ENCODE measurements around the gene CNNM4. TPM values are rescaled to one million over a fixed set of nuclear protein-coding genes. Genes with fewer than 3 reads are reported as not detected.

Gene CNNM4
- total RNA-seq, 1 experiment from 2014 or later, result 14.0 TPM

DNA sequence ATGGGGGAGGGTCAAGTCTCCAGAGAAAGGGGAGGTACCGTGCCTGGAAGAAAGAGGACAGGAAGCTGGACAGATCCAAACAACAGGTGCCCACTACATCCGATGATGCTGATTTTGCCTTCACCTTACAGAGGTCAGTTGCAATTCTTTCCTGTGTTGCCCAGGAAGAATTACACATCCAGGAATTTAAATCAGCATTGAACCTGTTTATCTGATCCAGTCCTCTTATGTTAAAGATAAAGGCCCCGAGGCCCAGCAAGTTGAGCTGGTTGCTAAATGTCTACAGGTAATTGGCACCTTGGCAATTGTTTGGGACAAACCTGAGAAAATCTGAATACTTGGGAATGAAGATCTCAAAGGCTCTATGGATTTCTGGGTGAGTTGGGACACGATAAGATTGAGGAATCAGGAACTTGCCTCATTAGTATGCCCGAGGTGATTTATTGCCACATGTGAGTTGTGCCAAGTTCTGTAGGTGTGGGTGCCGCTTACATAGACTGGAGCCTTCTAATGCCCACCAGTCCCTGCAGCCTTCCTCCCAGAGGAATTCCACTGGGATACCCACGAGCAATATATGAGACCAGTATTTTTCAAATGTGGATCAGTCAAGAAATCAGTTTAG, 6.9 kb upstream of the CNNM4 start:
- TF ChIP-seq ZNF423 (CRISPR knock-in tag; IDR thresholded peaks at IDR 0.05) (no peak), CREM (CRISPR knock-in tag; IDR thresholded peaks at IDR 0.05) (no peak), ZNF138 (CRISPR knock-in tag; conservative IDR thresholded peaks at IDR 0.05) (no peak), RELA (CRISPR knock-in tag; IDR thresholded peaks at IDR 0.05; ENCODE audit: borderline replicate concordance) (no peak), ATF1 (CRISPR knock-in tag; IDR thresholded peaks at IDR 0.05) (no peak)
- TF ChIP-seq, protein P1, sequence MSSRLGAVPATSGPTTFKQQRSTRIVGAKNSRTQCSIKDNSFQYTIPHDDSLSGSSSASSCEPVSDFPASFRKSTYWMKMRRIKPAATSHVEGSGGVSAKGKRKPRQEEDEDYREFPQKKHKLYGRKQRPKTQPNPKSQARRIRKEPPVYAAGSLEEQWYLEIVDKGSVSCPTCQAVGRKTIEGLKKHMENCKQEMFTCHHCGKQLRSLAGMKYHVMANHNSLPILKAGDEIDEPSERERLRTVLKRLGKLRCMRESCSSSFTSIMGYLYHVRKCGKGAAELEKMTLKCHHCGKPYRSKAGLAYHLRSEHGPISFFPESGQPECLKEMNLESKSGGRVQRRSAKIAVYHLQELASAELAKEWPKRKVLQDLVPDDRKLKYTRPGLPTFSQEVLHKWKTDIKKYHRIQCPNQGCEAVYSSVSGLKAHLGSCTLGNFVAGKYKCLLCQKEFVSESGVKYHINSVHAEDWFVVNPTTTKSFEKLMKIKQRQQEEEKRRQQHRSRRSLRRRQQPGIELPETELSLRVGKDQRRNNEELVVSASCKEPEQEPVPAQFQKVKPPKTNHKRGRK (CRISPR knock-in tag; IDR thresholded peaks at IDR 0.05; ENCODE audit: borderline replicate concordance), result no peak
- ChIA-PET CTCF (no interaction called here), POLR2A (no interaction called here)
- Mint-ChIP-seq H3K36me3 (no peaks in the 10 kb centered on the region), H3K4me1 (0 out of 2 replicates have a peak, but pooled peaks cover under 1% of the 10 kb centered on the region), H3K27ac (no peak overlapping the region), H3K9me3 (no peaks in the 10 kb centered on the region), H3K4me3 (no peak overlapping the region), H3K27me3 (ENCODE audit: low read depth) (no peaks in the 10 kb centered on the region; the same call in 1 of the 2 replicates)
- DNase-seq (ENCODE audit: low spot score), result no peak
- no peak for ATAC-seq

DNA sequence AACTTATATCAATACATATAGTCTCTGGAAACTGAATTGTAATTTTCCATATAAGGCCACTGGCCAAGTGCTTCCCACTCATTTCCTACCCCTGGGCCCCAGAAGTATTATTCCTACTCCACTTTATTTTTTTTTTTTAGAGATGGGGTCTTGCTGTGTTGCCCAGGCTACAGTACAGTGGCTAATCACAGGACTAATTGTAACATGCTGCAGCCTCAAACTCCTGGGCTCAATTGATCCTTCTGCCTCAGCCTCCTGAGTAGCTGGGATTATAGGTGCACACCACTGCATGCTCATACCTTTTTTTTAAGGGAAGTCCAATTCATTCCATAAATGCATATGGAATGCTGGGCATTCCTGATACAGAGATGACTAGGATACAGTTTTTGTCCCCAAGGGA, 6.4 kb upstream of the CNNM4 start:
- no peaks in the 10 kb centered on the region for H3K9me3 Mint-ChIP-seq
- H3K27ac Mint-ChIP-seq, result no peak overlapping the region
- no peaks in the 10 kb centered on the region for H3K36me3 Mint-ChIP-seq
- H3K4me1 Mint-ChIP-seq, result peaks cover 5% of the 10 kb centered on the region; the same call in 1 of the 2 replicates
- DNase-seq (ENCODE audit: low spot score), result no peak
- TF ChIP-seq NFATC4 (CRISPR knock-in tag; IDR thresholded peaks at IDR 0.05), result no peak
- no peak for TF ChIP-seq SMAD3 (CRISPR knock-in tag; IDR thresholded peaks at IDR 0.05; ENCODE audit: borderline replicate concordance)
- TF ChIP-seq ZNF219 (CRISPR knock-in tag; IDR thresholded peaks at IDR 0.05; ENCODE audit: borderline replicate concordance), result no peak
- TF ChIP-seq ZNF416 (CRISPR knock-in tag; IDR thresholded peaks at IDR 0.05), result no peak
- TF ChIP-seq, protein P2, sequence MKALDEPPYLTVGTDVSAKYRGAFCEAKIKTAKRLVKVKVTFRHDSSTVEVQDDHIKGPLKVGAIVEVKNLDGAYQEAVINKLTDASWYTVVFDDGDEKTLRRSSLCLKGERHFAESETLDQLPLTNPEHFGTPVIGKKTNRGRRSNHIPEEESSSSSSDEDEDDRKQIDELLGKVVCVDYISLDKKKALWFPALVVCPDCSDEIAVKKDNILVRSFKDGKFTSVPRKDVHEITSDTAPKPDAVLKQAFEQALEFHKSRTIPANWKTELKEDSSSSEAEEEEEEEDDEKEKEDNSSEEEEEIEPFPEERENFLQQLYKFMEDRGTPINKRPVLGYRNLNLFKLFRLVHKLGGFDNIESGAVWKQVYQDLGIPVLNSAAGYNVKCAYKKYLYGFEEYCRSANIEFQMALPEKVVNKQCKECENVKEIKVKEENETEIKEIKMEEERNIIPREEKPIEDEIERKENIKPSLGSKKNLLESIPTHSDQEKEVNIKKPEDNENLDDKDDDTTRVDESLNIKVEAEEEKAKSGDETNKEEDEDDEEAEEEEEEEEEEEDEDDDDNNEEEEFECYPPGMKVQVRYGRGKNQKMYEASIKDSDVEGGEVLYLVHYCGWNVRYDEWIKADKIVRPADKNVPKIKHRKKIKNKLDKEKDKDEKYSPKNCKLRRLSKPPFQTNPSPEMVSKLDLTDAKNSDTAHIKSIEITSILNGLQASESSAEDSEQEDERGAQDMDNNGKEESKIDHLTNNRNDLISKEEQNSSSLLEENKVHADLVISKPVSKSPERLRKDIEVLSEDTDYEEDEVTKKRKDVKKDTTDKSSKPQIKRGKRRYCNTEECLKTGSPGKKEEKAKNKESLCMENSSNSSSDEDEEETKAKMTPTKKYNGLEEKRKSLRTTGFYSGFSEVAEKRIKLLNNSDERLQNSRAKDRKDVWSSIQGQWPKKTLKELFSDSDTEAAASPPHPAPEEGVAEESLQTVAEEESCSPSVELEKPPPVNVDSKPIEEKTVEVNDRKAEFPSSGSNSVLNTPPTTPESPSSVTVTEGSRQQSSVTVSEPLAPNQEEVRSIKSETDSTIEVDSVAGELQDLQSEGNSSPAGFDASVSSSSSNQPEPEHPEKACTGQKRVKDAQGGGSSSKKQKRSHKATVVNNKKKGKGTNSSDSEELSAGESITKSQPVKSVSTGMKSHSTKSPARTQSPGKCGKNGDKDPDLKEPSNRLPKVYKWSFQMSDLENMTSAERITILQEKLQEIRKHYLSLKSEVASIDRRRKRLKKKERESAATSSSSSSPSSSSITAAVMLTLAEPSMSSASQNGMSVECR (CRISPR knock-in tag; IDR thresholded peaks at IDR 0.05; ENCODE audit: borderline replicate concordance), result no peak
- TF ChIP-seq, protein P3, sequence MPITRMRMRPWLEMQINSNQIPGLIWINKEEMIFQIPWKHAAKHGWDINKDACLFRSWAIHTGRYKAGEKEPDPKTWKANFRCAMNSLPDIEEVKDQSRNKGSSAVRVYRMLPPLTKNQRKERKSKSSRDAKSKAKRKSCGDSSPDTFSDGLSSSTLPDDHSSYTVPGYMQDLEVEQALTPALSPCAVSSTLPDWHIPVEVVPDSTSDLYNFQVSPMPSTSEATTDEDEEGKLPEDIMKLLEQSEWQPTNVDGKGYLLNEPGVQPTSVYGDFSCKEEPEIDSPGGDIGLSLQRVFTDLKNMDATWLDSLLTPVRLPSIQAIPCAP (CRISPR knock-in tag; IDR thresholded peaks at IDR 0.05), result no peak
- TF ChIP-seq, protein P4, sequence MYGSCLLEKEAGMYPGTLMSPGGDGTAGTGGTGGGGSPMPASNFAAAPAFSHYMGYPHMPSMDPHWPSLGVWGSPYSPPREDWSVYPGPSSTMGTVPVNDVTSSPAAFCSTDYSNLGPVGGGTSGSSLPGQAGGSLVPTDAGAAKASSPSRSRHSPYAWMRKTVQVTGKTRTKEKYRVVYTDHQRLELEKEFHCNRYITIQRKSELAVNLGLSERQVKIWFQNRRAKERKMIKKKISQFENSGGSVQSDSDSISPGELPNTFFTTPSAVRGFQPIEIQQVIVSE (CRISPR knock-in tag; IDR thresholded peaks at IDR 0.05; ENCODE audit: borderline replicate concordance), result no peak
- TF ChIP-seq ATF1 (CRISPR knock-in tag; IDR thresholded peaks at IDR 0.05), result no peak
- no peak for TF ChIP-seq ZNF138 (CRISPR knock-in tag; conservative IDR thresholded peaks at IDR 0.05)
- ChIA-PET POLR2A (no interaction called here), CTCF (no interaction called here)
- no peak overlapping the region for H3K4me3 Mint-ChIP-seq
- H3K27me3 Mint-ChIP-seq (ENCODE audit: low read depth), result no peaks in the 10 kb centered on the region; the same call in 1 of the 2 replicates
- ATAC-seq, result no peak

DNA sequence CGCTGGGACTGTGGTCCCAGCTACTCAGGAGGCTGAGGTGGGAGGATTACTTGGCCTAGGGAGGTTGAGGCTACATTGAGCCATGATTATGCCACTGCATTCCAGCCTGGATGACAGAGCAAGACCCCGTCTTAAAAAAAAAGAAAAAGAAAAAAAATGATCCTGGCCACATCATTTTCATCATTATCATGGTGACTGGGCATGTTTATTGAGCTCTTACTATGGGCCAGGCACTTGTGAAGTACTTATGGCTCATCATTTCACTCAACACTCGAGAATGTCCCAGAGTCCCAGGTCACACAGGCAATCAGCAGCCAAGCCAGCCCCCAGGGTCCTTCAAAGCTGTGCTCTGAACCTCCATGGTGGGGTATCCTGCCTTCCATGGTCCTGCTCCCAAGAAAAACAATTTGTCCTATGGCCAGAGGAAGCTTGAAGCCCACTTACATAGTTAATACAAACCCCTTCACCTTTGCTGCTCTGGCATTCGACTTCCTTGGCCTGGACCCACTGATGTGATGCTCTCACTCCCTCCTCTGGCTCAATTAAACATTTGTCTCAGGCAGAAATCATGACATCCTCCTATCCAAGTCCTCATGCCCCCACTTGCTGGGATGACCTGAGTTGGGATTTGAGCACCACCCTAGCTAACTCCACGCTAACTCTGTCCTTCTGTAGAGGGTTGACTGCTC, 3.8 kb upstream of the CNNM4 start:
- H3K4me1 Mint-ChIP-seq, result peaks cover 24% of the 10 kb centered on the region
- no peak overlapping the region for H3K4me3 Mint-ChIP-seq
- H3K36me3 Mint-ChIP-seq, result no peaks in the 10 kb centered on the region
- ChIA-PET POLR2A (no interaction called here), CTCF (no interaction called here)
- no peak for DNase-seq (ENCODE audit: low spot score)
- no peaks in the 10 kb centered on the region for H3K9me3 Mint-ChIP-seq
- no peak overlapping the region; the same call in 1 of the 2 replicates for H3K27ac Mint-ChIP-seq
- no peak for ATAC-seq
- H3K27me3 Mint-ChIP-seq (ENCODE audit: low read depth), result peaks cover 12% of the 10 kb centered on the region; the same call in 1 of the 2 replicates
- no peak for TF ChIP-seq GTF2I (CRISPR knock-in tag; conservative IDR thresholded peaks at IDR 0.05)
- no peak for TF ChIP-seq ELF4 (CRISPR knock-in tag; IDR thresholded peaks at IDR 0.05; ENCODE audit: low read depth)
- TF ChIP-seq, protein P5, sequence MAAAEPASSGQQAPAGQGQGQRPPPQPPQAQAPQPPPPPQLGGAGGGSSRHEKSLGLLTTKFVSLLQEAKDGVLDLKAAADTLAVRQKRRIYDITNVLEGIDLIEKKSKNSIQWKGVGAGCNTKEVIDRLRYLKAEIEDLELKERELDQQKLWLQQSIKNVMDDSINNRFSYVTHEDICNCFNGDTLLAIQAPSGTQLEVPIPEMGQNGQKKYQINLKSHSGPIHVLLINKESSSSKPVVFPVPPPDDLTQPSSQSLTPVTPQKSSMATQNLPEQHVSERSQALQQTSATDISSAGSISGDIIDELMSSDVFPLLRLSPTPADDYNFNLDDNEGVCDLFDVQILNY (CRISPR knock-in tag; IDR thresholded peaks at IDR 0.05), result no peak
- TF ChIP-seq, protein P4 (CRISPR knock-in tag; IDR thresholded peaks at IDR 0.05; ENCODE audit: borderline replicate concordance), result no peak
- TF ChIP-seq, protein P1 (CRISPR knock-in tag; IDR thresholded peaks at IDR 0.05; ENCODE audit: borderline replicate concordance), result no peak

Measured in WTC11 (cell line).